Activated CD4-positive, alpha-beta T cell treated with anti-CD3 and anti-CD28 coated beads for 24 hours (primary cell): ENCODE measurements around the gene CFP.

ENCODE experiments used
- DNase-seq, 2 donors: peaks; one replicate each; pipeline ENCODE4 v3.0.0-alpha.2; 2020; ENCODE audit warnings: low read depth in 2 of 2

CFP gene

DNA sequence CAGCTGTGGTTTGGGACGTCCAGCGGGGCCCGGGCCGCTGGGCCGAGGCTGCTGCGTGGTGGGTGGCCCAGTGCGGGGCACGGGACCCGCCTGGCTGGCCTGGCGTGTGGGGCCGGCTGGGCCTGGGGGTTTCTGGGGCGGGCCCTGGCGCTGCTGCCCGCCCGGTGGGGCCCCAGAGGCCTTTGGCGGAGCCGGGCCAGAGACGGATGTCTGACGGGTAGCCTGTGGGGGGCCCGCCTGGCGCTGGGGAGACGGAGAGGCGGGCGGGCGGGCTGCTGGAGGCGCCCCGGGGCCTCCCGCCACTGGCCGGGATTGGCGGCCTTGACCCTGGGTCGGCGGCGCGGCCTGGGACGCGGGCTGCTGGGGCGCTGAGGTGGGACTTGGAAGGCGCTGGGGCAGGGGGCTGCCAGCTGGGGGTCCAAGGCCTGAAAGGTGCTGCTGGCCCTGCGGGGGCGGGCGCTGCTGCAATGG is 55.6 kb downstream of the CFP start:
- DNase-seq: no peak

DNA sequence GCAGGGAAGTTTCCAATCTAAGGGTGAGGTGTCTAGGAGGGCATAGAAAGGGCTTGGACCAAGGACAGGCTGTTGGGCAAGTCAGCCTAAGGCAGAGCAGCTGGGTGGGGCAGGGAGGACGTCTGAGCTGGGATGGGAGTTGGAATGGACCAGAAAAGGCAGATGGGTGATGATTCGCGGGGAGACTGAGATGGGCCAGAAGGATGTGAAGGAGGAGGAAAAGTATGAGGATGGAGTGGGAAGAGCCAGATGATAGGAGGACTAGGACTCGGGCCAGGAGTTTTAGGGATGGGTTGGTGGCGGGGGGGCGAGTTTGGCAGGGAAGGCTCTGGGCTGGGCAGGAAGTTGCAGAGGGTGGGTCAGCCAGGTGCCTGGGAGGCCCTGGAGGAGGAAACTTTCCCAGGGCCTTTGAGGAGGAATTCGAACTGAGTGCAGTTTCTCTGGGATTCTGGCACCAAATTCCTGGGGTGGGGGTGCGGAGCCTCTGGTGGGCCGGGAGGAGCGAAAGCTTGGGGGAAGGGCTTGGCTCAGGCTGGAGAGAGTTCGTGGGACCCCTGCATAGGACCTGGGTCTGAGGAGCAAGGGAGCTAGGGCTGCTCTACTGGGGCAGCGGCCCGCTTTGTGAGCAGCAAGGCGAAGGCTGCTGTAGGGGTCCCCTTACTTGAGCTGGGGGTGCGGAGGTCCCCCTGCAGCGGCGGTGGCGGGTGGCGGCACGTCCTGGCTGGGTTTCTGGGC is 56.2 kb downstream of the CFP start:
- no peak for DNase-seq
